Measurements from ENCODE around the gene HHIPL2.

DNA sequence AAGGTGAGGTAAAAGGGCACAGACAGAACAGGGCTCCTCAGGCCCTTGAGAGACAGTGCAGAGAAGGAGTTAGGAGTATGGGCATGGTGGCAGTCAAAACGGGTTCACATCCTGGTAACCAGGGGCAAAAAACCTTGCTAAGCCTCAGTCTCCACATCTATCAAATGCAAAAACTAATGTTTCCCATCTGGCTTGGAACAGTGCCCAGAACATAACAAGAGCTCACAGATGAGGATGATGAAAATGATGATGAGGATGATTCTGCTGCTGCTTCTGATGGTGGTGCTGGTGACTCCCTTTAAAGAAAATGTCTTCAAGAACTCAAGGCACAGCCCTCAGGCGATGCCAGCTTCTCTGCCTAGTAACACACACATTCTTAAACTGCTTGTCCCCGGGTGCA is 24.1 kb downstream of the HHIPL2 start:
- TF ChIP-seq RAD21 (IDR thresholded peaks at IDR 0.05; ENCODE audit: low read length) (no peak), POLR2A (IDR thresholded peaks at IDR 0.05; ENCODE audit: low read depth, low read length) (no peak), CHD1 (IDR thresholded peaks at IDR 0.05; ENCODE audit: low read depth, low read length) (no peak), MXI1 (IDR thresholded peaks at IDR 0.05; ENCODE audit: borderline replicate concordance, low read depth, low read length) (no peak), FOS (IDR thresholded peaks at IDR 0.05; ENCODE audit: low read depth, low read length) (no peak), MAZ (IDR thresholded peaks at IDR 0.05; ENCODE audit: borderline replicate concordance, low read depth, low read length) (no peak), MAFK (IDR thresholded peaks at IDR 0.05; ENCODE audit: low read depth, low read length) (no peak), BHLHE40 (IDR thresholded peaks at IDR 0.05; ENCODE audit: low read depth, low read length) (no peak), RFX5 (IDR thresholded peaks at IDR 0.05; ENCODE audit: low read depth, low read length) (no peak)
- TF ChIP-seq, protein P1, sequence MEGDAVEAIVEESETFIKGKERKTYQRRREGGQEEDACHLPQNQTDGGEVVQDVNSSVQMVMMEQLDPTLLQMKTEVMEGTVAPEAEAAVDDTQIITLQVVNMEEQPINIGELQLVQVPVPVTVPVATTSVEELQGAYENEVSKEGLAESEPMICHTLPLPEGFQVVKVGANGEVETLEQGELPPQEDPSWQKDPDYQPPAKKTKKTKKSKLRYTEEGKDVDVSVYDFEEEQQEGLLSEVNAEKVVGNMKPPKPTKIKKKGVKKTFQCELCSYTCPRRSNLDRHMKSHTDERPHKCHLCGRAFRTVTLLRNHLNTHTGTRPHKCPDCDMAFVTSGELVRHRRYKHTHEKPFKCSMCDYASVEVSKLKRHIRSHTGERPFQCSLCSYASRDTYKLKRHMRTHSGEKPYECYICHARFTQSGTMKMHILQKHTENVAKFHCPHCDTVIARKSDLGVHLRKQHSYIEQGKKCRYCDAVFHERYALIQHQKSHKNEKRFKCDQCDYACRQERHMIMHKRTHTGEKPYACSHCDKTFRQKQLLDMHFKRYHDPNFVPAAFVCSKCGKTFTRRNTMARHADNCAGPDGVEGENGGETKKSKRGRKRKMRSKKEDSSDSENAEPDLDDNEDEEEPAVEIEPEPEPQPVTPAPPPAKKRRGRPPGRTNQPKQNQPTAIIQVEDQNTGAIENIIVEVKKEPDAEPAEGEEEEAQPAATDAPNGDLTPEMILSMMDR (conservative IDR thresholded peaks at IDR 0.05; ENCODE audit: low read depth, low read length): no peak
- TF ChIP-seq, protein P2, sequence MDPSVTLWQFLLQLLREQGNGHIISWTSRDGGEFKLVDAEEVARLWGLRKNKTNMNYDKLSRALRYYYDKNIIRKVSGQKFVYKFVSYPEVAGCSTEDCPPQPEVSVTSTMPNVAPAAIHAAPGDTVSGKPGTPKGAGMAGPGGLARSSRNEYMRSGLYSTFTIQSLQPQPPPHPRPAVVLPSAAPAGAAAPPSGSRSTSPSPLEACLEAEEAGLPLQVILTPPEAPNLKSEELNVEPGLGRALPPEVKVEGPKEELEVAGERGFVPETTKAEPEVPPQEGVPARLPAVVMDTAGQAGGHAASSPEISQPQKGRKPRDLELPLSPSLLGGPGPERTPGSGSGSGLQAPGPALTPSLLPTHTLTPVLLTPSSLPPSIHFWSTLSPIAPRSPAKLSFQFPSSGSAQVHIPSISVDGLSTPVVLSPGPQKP (IDR thresholded peaks at IDR 0.05; ENCODE audit: borderline replicate concordance, low read depth, low read length): no peak
- TF ChIP-seq, protein P3, sequence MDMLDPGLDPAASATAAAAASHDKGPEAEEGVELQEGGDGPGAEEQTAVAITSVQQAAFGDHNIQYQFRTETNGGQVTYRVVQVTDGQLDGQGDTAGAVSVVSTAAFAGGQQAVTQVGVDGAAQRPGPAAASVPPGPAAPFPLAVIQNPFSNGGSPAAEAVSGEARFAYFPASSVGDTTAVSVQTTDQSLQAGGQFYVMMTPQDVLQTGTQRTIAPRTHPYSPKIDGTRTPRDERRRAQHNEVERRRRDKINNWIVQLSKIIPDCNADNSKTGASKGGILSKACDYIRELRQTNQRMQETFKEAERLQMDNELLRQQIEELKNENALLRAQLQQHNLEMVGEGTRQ (IDR thresholded peaks at IDR 0.05; ENCODE audit: low read depth, low read length): no peak

All from IMR-90 (cell line).